Endothelial cell of umbilical vein (primary cell): Measurements from ENCODE around the gene FNBP1L. TPM values are rescaled to one million over a fixed set of nuclear protein-coding genes. Genes with fewer than 3 reads are reported as not detected.

Experiments used
- Bru-seq: library from RNA; stranded (reverse); fragments of 400-500 nt; gene quantifications from one replicate; lab custom pipeline; 2021; lab: Mats Ljungman, UMichigan
- BruChase-seq, 2 experiments: library from RNA; stranded (reverse); fragments of 400-500 nt; gene quantifications; one replicate each; lab custom pipeline; 2021; lab: Mats Ljungman, UMichigan
- BruUV-seq: library from RNA; stranded (reverse); fragments of 400-500 nt; replicated peaks from 2 replicates; lab custom pipeline; 2021; lab: Mats Ljungman, UMichigan
- CTCF ChIA-PET: fragments of 300-600, 350-600 bp; sonication (Branson Sonifier 250); formaldehyde crosslinking; loops from one replicate; lab custom pipeline; 2021; ENCODE audit warnings: antibody characterized with exemption, inconsistent platforms; lab: Charles Lee
- POLR2A ChIA-PET: fragments of 300-600, 350-600 bp; sonication (Branson Sonifier 250); formaldehyde crosslinking; loops from one replicate; lab custom pipeline; 2021; ENCODE audit warnings: antibody characterized with exemption, inconsistent platforms; lab: Charles Lee
- DNase-seq: peaks from one replicate; pipeline ENCODE4 v3.0.0-alpha.2; 2011; ENCODE audit warnings: low read depth, low spot score
- FAIRE-seq: peaks from 2 replicates; lab custom pipeline; 2011; peaks lifted over from hg19 to GRCh38; lab: Jason Lieb, UNC
- H2AFZ ChIP-seq: 2 replicates; pipeline ENCODE4 v1.6.0; 2012; ENCODE audit warnings: low read depth, low read length, control low read depth, inconsistent platforms
- H3K27ac ChIP-seq: 2 replicates; pipeline ENCODE4 v1.5.1; 2011; ENCODE audit warnings: low read depth, mild to moderate bottlenecking, control low read depth, low read length, moderate library complexity; ENCODE audit not compliant: insufficient read depth
- H3K27me3 ChIP-seq, 2 experiments: 2 replicates each; pipeline versions ENCODE4 v1.6.0 to v1.6.1; 2011; ENCODE audit warnings: low read length in 2 of 2, mixed read lengths in 1 of 2; ENCODE audit not compliant: control insufficient read depth in 2 of 2, insufficient read depth in 2 of 2
- H3K36me3 ChIP-seq, 2 experiments: 2 replicates in 1 of 2; 3 replicates in 1 of 2; pipeline ENCODE4 v1.5.1; 2011; ENCODE audit warnings: low read length in 2 of 2, mild to moderate bottlenecking in 1 of 2, moderate library complexity in 1 of 2; ENCODE audit not compliant: control insufficient read depth in 2 of 2, insufficient read depth in 2 of 2; ENCODE audit errors: extremely low read depth in 1 of 2
- H3K4me1 ChIP-seq: 3 replicates; pipeline ENCODE4 v1.5.1; 2011; ENCODE audit warnings: mild to moderate bottlenecking, low read length; ENCODE audit not compliant: control insufficient read depth, insufficient read depth; ENCODE audit errors: extremely low read depth
- H3K4me2 ChIP-seq: 2 replicates; pipeline ENCODE4 v1.6.1; 2011; ENCODE audit warnings: low read length, control low read depth, mixed read lengths; ENCODE audit not compliant: insufficient read depth
- H3K4me3 ChIP-seq, 3 experiments: fragments of 200-600 bp in 1 of 3; sonication (generic), shearing (Covaris generic) in 1 of 3; replicated peaks in 1 of 3; 2 replicates each; pipeline ENCODE4 v1.5.1; 2011 to 2016; ENCODE audit warnings: control low read depth in 3 of 3, low read length in 3 of 3, mild to moderate bottlenecking in 2 of 3, inconsistent platforms in 1 of 3, low read depth in 1 of 3, moderate library complexity in 1 of 3; ENCODE audit not compliant: insufficient read depth in 1 of 3
- H3K79me2 ChIP-seq: 2 replicates; pipeline ENCODE4 v1.6.0; 2012; ENCODE audit warnings: low read length, inconsistent platforms; ENCODE audit not compliant: control insufficient read depth, insufficient read depth
- H3K9ac ChIP-seq: replicated peaks from 2 replicates; pipeline ENCODE3; 2011; ENCODE audit warnings: low read length, control low read depth; ENCODE audit not compliant: insufficient read depth; ENCODE audit errors: extremely low read depth
- H3K9me1 ChIP-seq: replicated peaks from 3 replicates; pipeline ENCODE4 v1.6.0; 2011; ENCODE audit warnings: mild to moderate bottlenecking, low read length; ENCODE audit not compliant: control insufficient read depth, insufficient read depth; ENCODE audit errors: extremely low read depth
- H3K9me3 ChIP-seq: replicated peaks from 2 replicates; pipeline ENCODE4 v1.5.1; 2012; ENCODE audit warnings: low read length, inconsistent platforms; ENCODE audit not compliant: control insufficient read depth, insufficient read depth
- H4K20me1 ChIP-seq: replicated peaks from 2 replicates; pipeline ENCODE3; 2011; ENCODE audit warnings: mild to moderate bottlenecking, low read length; ENCODE audit not compliant: control insufficient read depth, insufficient read depth; ENCODE audit errors: extremely low read depth
- EZH2 ChIP-seq: IDR thresholded peaks from 2 replicates; pipeline ENCODE4 v1.6.1; 2012; ENCODE audit warnings: borderline replicate concordance, low read depth, mild to moderate bottlenecking, moderate library complexity, low read length, inconsistent platforms; ENCODE audit not compliant: severe bottlenecking
- FOS ChIP-seq: IDR thresholded peaks from 2 replicates; pipeline ENCODE4 v1.6.1; 2011; ENCODE audit warnings: mild to moderate bottlenecking, low read length, moderate library complexity, borderline replicate concordance; ENCODE audit not compliant: insufficient read depth
- GATA2 ChIP-seq: IDR thresholded peaks from 2 replicates; pipeline ENCODE4 v1.7.0; 2011; ENCODE audit warnings: low read depth, mild to moderate bottlenecking, moderate library complexity, mixed read lengths, low read length; ENCODE audit not compliant: insufficient read length, insufficient read depth
- JUN ChIP-seq: IDR thresholded peaks from 2 replicates; pipeline ENCODE4 v1.6.1; 2011; ENCODE audit warnings: borderline replicate concordance, low read depth; ENCODE audit not compliant: insufficient read length, insufficient read depth
- MYC ChIP-seq: IDR thresholded peaks from one replicate; pipeline ENCODE4 v1.6.1; 2011; ENCODE audit warnings: mild to moderate bottlenecking, low read depth, low read length
- POLR2A ChIP-seq: IDR thresholded peaks from 2 replicates; pipeline ENCODE4 v1.6.1; 2012; ENCODE audit warnings: low read depth, mild to moderate bottlenecking, control low read depth, low read length
- POLR2AphosphoS5 ChIP-seq: IDR thresholded peaks from 2 replicates; pipeline ENCODE4 v1.6.1; 2012; ENCODE audit warnings: low read depth, mild to moderate bottlenecking, control low read depth, low read length, moderate library complexity; ENCODE audit not compliant: insufficient read depth
- dilution Hi-C: fragments of 300-500 bp; cut with MboI; formaldehyde crosslinking; loops from one replicate; pipeline ENCODE4 v1.15.0; 2019; ENCODE audit warnings: low sequenced_read_pairs; ENCODE audit not compliant: extremely low pct_ligation_motif_present
- intact Hi-C: fragments of 100-400 bp; cut with micrococcal nuclease; formaldehyde crosslinking; loops from one replicate; pipeline ENCODE4 v1.10.0; 2022
- long read RNA-seq: library from polyadenylated mRNA; stranded (forward); transcript quantifications from one replicate; pipeline ENCODE4 v2.0.0, GENCODE V29; 2021
- polyA minus RNA-seq, 3 experiments: library from RNA; depleted of rRNA, polyadenylated mRNA; stranded (reverse); fragments of >200 nt; gene quantifications; 1 replicate in 1 of 3; 2 replicates in 2 of 3; pipeline ENCODE4 v1.2.3, GENCODE V29; 2011
- polyA plus RNA-seq, 4 experiments: library from polyadenylated mRNA; depleted of rRNA in 3 of 4; stranded (reverse) in 3 of 4; unstranded in 1 of 4; fragments of >200 nt; gene quantifications; 2 replicates each; pipeline versions ENCODE4 v1.2.1 to v1.2.3, GENCODE V29; 2011 to 2012; ENCODE audit warnings: missing spikeins in 1 of 4
- total RNA-seq: library from RNA; stranded (reverse); gene quantifications from 2 replicates; pipeline ENCODE4 v1.2.3, GENCODE V29; 2021
- TF ChIP-seq, protein P1 (sequence below): IDR thresholded peaks from 2 replicates; pipeline ENCODE4 v1.6.1; 2011; ENCODE audit not compliant: insufficient read depth, insufficient read length
- TF ChIP-seq, protein P2 (sequence below), 2 donors: IDR thresholded peaks; 1 replicate in 1 of 2; 2 replicates in 1 of 2; pipeline ENCODE4 v1.5.1; 2011; ENCODE audit warnings: low read length in 2 of 2, mild to moderate bottlenecking in 2 of 2, moderate library complexity in 2 of 2, control low read depth in 1 of 2, inconsistent platforms in 1 of 2, low read depth in 1 of 2; ENCODE audit not compliant: insufficient read depth in 1 of 2; ENCODE audit errors: extremely low read depth in 1 of 2

Gene FNBP1L
- total RNA-seq, result 56.4 and 56.5 TPM in 2 replicates
- 23.3 and 28.1 TPM in 2 replicates for polyA plus RNA-seq
- 25.2 and 25.4 TPM in 2 replicates for polyA plus RNA-seq (2011; cell fraction: cytosol; rRNA removed)
- polyA plus RNA-seq (2011; cell fraction: nucleus; rRNA removed), result 52.9 and 74.4 TPM in 2 replicates
- polyA plus RNA-seq (2012), result 41.1 and 50.1 TPM in 2 replicates
- polyA minus RNA-seq, result 51.4 and 57.2 TPM in 2 replicates
- polyA minus RNA-seq (2011; cell fraction: cytosol; rRNA and poly(A)+ RNA removed), result 9.4 TPM
- 87.4 and 109 TPM in 2 replicates for polyA minus RNA-seq (2011; cell fraction: nucleus; rRNA and poly(A)+ RNA removed)
- percentile 96 among the genes with signal in this experiment for Bru-seq, nascent RNA
- percentile 91 among the genes with signal in this experiment for BruChase-seq, experiment 1, labeled RNA remaining after a 6-hour chase
- percentile 96 among the genes with signal in this experiment for BruChase-seq, experiment 2, labeled RNA remaining after a 2-hour chase
- long read RNA-seq, full-length matches to known transcripts, result 50 of 77 reads
- long read RNA-seq, partial matches to known transcripts, result 6 of 77 reads
- long read RNA-seq, other reads (novel, unspliced or antisense), result 21 of 77 reads

DNA sequence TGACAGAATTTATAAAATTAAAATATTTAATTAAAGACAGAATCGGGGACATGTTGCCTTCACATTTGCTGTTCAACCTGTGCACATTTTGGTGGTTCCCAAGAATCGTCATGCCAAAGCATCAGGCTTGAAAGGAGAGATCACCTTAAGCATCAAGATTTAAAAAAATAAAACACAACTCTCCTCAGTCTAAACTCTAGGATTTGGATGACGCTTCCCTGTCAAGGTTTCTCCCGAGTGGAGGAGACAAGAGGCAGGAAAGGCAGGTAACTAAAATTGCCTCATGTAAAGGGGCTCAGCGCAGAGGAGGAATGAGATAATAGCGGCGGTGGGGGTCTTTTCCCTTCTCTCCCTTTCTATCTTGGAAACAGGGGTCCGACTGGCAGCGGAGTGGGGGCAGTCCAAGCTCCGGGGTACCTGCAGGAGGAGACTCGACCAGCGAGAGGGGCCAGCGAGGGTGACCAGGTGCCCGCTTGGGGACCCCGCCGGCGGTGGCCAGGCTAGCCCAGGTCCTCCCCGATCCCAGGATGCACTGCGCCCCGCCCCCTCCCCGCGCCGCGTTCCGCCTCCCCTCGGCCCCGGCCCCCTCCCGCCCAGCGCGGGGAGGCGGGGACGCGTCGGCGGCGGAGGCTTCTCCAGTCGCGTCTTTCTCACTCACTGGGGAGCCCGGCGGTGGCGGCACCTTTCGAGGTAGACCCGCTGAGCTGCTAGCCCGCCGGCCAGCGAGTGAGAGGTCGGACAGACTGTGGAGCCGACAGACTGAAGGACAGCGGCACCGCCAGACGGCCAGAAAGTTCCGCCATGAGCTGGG lies at the start of gene FNBP1L:
TSS of gene FNBP1L (plus strand) at position 638 of the 811 bp plus-strand sequence. CDS start at position 802, 164 bp downstream.
- H3K4me2 ChIP-seq, result peak within 1 kb of the TSS; percentile 96
- DNase-seq (peak; percentile 78), FAIRE-seq (peak; percentile 67)
- no peaks in the 10 kb centered on the region for H3K9me1 ChIP-seq
- H3K79me2 ChIP-seq, result peaks cover 36% of the 10 kb centered on the region
- dilution Hi-C loops, result no loop called here
- intact Hi-C loops, result loop anchor here (2.0 to 5.0 kb wide), 2 partner anchors 225 to 399 kb away; no protein-coding TSS in a partner anchor
- H3K36me3 ChIP-seq, result no peaks in the 10 kb centered on the region
- no peaks in the 10 kb centered on the region for H3K9me3 ChIP-seq
- peak within 1 kb of the TSS; percentile 14 to 80 (median 70) for H3K4me3 ChIP-seq
- TF ChIP-seq POLR2A (peak; percentile 85), FOS (no peak), POLR2AphosphoS5 (peak; percentile 64)
- peaks cover 13% of the 10 kb centered on the region for H3K4me1 ChIP-seq
- peak within 1 kb of the TSS; percentile 96 for H2AFZ ChIP-seq
- no peaks in the 10 kb centered on the region for H3K27me3 ChIP-seq
- TSS peak; percentile 59 for BruUV-seq
- peak within 1 kb of the TSS; percentile 47 for H3K9ac ChIP-seq
- ChIA-PET CTCF (interaction anchor here (1.0 to 4.4 kb wide), 9 partner anchors 106 to 403 kb away, joined by 3 to 20 read pairs (median 5); no protein-coding TSS in a partner anchor), POLR2A (interaction anchor here (0.7 kb wide), 1 partner anchor 107 kb away, joined by 4 read pairs; no protein-coding TSS in a partner anchor)
- peak within 1 kb of the TSS; percentile 65 for H3K27ac ChIP-seq
- H4K20me1 ChIP-seq, result peaks cover 3% of the 10 kb centered on the region

DNA sequence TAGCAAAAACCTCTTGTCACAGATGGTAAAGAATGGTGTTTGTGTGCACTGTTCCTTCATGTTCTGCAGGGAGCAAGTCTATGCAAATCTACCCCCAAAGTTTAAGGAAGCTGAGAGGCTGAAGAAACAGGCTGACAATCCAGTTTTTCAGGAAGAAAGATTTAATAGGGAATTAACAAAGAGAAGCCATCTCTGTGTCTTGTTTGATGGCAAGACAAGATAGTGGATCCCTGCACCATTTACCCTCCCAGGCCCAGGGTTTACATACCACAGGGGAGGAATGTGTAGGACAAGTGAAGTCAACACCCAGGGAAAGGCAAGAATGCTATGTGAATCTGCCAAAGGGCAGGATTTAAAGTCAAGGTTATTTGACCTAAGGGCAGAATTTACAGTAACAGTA lies 48.1 kb upstream of the FNBP1L start:
- Histone ChIP-seq H3K9ac (no peak overlapping the region), H3K27me3 (peaks cover 0 to 2% of the 10 kb centered on the region in 2 experiments), H3K4me1 (no peaks in the 10 kb centered on the region), H3K9me3 (no peaks in the 10 kb centered on the region), H3K36me3 (no peaks in the 10 kb centered on the region), H3K4me3 (no peak overlapping the region), H3K79me2 (no peaks in the 10 kb centered on the region), H3K27ac (no peak overlapping the region), H2AFZ (no peak overlapping the region), H3K4me2 (no peak overlapping the region), H4K20me1 (no peaks in the 10 kb centered on the region), H3K9me1 (no peaks in the 10 kb centered on the region)
- DNase-seq, result no peak
- intact Hi-C loops (no loop called here), dilution Hi-C loops (no loop called here)
- ChIA-PET POLR2A (no interaction called here), CTCF (no interaction called here)
- TF ChIP-seq POLR2A (no peak), FOS (no peak), MYC (no peak), JUN (no peak), EZH2 (no peak), POLR2AphosphoS5 (no peak), GATA2 (no peak)
- TF ChIP-seq, protein P1, sequence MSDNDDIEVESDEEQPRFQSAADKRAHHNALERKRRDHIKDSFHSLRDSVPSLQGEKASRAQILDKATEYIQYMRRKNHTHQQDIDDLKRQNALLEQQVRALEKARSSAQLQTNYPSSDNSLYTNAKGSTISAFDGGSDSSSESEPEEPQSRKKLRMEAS, result no peak
- TF ChIP-seq, protein P2, sequence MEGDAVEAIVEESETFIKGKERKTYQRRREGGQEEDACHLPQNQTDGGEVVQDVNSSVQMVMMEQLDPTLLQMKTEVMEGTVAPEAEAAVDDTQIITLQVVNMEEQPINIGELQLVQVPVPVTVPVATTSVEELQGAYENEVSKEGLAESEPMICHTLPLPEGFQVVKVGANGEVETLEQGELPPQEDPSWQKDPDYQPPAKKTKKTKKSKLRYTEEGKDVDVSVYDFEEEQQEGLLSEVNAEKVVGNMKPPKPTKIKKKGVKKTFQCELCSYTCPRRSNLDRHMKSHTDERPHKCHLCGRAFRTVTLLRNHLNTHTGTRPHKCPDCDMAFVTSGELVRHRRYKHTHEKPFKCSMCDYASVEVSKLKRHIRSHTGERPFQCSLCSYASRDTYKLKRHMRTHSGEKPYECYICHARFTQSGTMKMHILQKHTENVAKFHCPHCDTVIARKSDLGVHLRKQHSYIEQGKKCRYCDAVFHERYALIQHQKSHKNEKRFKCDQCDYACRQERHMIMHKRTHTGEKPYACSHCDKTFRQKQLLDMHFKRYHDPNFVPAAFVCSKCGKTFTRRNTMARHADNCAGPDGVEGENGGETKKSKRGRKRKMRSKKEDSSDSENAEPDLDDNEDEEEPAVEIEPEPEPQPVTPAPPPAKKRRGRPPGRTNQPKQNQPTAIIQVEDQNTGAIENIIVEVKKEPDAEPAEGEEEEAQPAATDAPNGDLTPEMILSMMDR (IDR thresholded peaks at IDR 0.05; ENCODE audit: extremely low read depth in 1 of 2, insufficient read depth in 1 of 2, low read depth in 1 of 2, low read length in 2 of 2), result no peak
- no TSS peak for BruUV-seq
- FAIRE-seq, result no peak
